GM21447 (cell line): Measurements from ENCODE around the gene DBNDD1.
A peak's percentile ranks its signal among the peaks of the same experiment; 100 is the strongest.
"Not testable (repeated sequence)": the region's sequence is repeated elsewhere in the genome, so short reads cannot be mapped to it uniquely, and the experiment has no call there.

ENCODE experiments used
- ATAC-seq: cut with Tn5 transposase; IDR thresholded peaks from one replicate; pipeline ENCODE4 v1.9.1; 2021; ENCODE audit not compliant: unreplicated experiment

The DBNDD1 gene

GRCh38 chr16:90012991-90013745 lies 6.1 kb downstream of the DBNDD1 start:
- no peak for ATAC-seq

- no peak for ATAC-seq
Observed at GRCh38 chr16:90011908-90012501, 7.3 kb downstream of the DBNDD1 start.

- no peak for ATAC-seq
Observed at GRCh38 chr16:90011508-90011819, 7.8 kb downstream of the DBNDD1 start.

- no peak for ATAC-seq
Observed at GRCh38 chr16:90010676-90011507, 8.4 kb downstream of the DBNDD1 start.

GRCh38 chr16:90009172-90009899 lies 9.9 kb downstream of the DBNDD1 start:
- ATAC-seq = no peak

GRCh38 chr16:90008708-90009145 lies 10.5 kb downstream of the DBNDD1 start:
- ATAC-seq = peak; percentile 49

- ATAC-seq = not testable (repeated sequence)
Observed at GRCh38 chr16:90007635-90008234, 11.5 kb downstream of the DBNDD1 start.

GRCh38 chr16:90007015-90007414 lies 12.2 kb downstream of the DBNDD1 start:
- ATAC-seq = no peak

- ATAC-seq = no peak
Observed at GRCh38 chr16:90005956-90006663, 13.1 kb downstream of the DBNDD1 start.

- no peak for ATAC-seq
Observed at GRCh38 chr16:90004577-90004976, 14.7 kb downstream of the DBNDD1 start.

- ATAC-seq = no peak
Observed at GRCh38 chr16:90002759-90003158, 16.5 kb downstream of the DBNDD1 start.

GRCh38 chr16:90001761-90002503 lies 17.3 kb downstream of the DBNDD1 start:
- ATAC-seq = no peak

GRCh38 chr16:90000733-90001427 lies 18.4 kb downstream of the DBNDD1 start:
- ATAC-seq = no peak

GRCh38 chr16:89999831-90000574 lies 19.3 kb downstream of the DBNDD1 start:
- ATAC-seq = no peak

- no peak for ATAC-seq
Observed at GRCh38 chr16:89996178-89996489, 23.1 kb downstream of the DBNDD1 start.

- not testable (repeated sequence) for ATAC-seq
Observed at GRCh38 chr16:89995475-89996177, 23.6 kb downstream of the DBNDD1 start.

GRCh38 chr16:89994721-89995474 lies 24.4 kb downstream of the DBNDD1 start:
- not testable (repeated sequence) for ATAC-seq
